HUES48 (cell line): ENCODE results near the gene ZNF202.
"Not testable (repeated sequence)": the region's sequence is repeated elsewhere in the genome, so short reads cannot be mapped to it uniquely, and the experiment has no call there.

Source experiments
- H3K27ac ChIP-seq: one replicate; pipeline ENCODE4 v1.7.0; 2013; ENCODE audit warnings: low read depth, low read length, inconsistent platforms
- H3K27me3 ChIP-seq: 2 replicates; pipeline ENCODE4 v1.6.1; 2013; ENCODE audit warnings: mild to moderate bottlenecking, low read length; ENCODE audit not compliant: control insufficient read depth, insufficient read depth
- H3K36me3 ChIP-seq: 2 replicates; pipeline ENCODE4 v1.6.1; 2013; ENCODE audit warnings: low read length; ENCODE audit not compliant: control insufficient read depth, insufficient read depth
- H3K4me1 ChIP-seq: 2 replicates; pipeline ENCODE4 v1.6.1; 2013; ENCODE audit warnings: mild to moderate bottlenecking, low read length; ENCODE audit not compliant: control insufficient read depth, insufficient read depth
- H3K4me3 ChIP-seq: 2 replicates; pipeline ENCODE4 v1.5.1; 2013; ENCODE audit warnings: mild to moderate bottlenecking, low read depth, low read length
- H3K9ac ChIP-seq: 2 replicates; pipeline ENCODE4 v1.6.1; 2013; ENCODE audit warnings: mild to moderate bottlenecking, low read depth, low read length, moderate library complexity
- H3K9me3 ChIP-seq: 2 replicates; pipeline ENCODE4 v1.6.1; 2013; ENCODE audit warnings: low read length; ENCODE audit not compliant: control insufficient read depth, insufficient read depth

Gene ZNF202

DNA sequence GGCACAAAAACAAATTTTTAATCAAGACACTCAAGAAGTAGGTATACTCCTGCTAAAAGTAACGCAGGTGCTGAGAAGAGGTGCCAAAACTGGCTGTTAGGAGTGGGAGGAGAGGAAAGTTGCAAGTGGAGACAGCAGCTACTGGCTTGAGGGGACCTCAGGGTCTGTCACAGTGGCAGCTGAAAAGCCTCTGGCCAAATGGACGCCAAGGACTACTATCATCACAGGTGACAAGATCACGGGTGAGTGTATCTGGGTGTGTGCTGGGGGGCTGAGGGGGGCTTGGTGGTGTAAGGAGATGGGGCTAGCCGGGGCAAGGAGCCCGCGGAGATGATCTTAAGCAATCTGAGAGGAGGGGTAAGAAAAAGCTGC, 687 bp downstream of the ZNF202 start:
- Histone ChIP-seq H3K36me3 (peaks cover 44% of the 10 kb centered on the region), H3K27ac (peak overlapping the region; percentile 98), H3K9ac (peak overlapping the region; percentile 49; the same call in 1 of the 2 replicates), H3K4me3 (peak overlapping the region; percentile 76), H3K9me3 (peaks cover 22% of the 10 kb centered on the region), H3K27me3 (no peaks in the 10 kb centered on the region), H3K4me1 (peaks cover 37% of the 10 kb centered on the region)

- Histone ChIP-seq H3K36me3 (peaks cover 68% of the 10 kb centered on the region), H3K4me3 (no peak overlapping the region), H3K9ac (no peak overlapping the region), H3K27me3 (no peaks in the 10 kb centered on the region), H3K9me3 (peaks cover 22% of the 10 kb centered on the region), H3K4me1 (peaks cover 16% of the 10 kb centered on the region), H3K27ac (no peak overlapping the region)
Observed at GRCh38 chr11:123738374-123738773, 3.1 kb downstream of the ZNF202 start.

- Histone ChIP-seq H3K4me3 (no peak overlapping the region), H3K27me3 (no peaks in the 10 kb centered on the region), H3K9ac (no peak overlapping the region), H3K36me3 (peaks cover 81% of the 10 kb centered on the region), H3K9me3 (peaks cover 22% of the 10 kb centered on the region), H3K4me1 (peaks cover 11% of the 10 kb centered on the region; the same call in 1 of the 2 replicates), H3K27ac (no peak overlapping the region)
Observed at GRCh38 chr11:123736769-123737168, 4.7 kb downstream of the ZNF202 start.

- H3K4me3 ChIP-seq: no peak overlapping the region
- H3K9me3 ChIP-seq: 0 out of 2 replicates have a peak, but pooled peaks cover 3% of the 10 kb centered on the region
- no peak overlapping the region for H3K9ac ChIP-seq
- peaks cover 96% of the 10 kb centered on the region for H3K36me3 ChIP-seq
- H3K27ac ChIP-seq: no peak overlapping the region
- H3K27me3 ChIP-seq: no peaks in the 10 kb centered on the region
- no peaks in the 10 kb centered on the region for H3K4me1 ChIP-seq
Observed at GRCh38 chr11:123729602-123730001, 11.9 kb downstream of the ZNF202 start.

DNA sequence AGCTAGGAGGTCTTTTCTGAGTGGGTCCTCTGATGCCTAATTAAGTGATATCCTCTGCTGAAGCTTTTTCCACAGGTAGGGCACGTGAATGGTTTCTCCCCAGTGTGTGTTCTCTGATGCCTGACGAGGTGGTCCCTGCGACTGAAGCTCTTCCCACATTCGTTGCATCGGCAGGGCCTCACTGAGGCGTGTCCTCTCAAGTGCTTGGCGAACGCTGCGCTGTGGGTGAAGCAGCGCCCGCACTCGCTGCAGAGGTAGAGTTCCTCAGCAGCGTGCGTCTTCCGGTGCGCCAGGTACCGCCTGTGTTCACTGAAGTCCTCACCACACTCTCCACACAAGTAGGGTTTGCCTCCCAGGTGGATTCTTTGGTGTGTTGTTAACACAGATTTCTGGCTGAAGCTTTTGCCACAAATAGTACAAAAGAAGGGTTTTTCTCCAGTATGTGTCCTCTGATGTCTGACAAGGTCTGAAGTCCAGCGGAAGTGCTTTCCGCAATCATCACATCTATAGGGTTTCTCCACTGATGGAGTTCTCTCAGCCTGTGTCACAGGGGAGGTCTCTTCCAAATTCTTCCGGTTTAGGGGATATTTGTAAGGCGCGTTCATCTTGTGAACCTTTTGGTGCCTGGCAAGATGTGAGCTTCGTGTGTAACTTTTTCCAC, 15.3 kb downstream of the ZNF202 start:
- Histone ChIP-seq H3K36me3 (peaks cover 80% of the 10 kb centered on the region), H3K27ac (no peak overlapping the region)

GRCh38 chr11:123719452-123719851, 22.0 kb downstream of the ZNF202 start:
- no peak overlapping the region for H3K27ac ChIP-seq
- H3K9ac ChIP-seq: no peak overlapping the region
- no peaks in the 10 kb centered on the region for H3K27me3 ChIP-seq
- no peaks in the 10 kb centered on the region for H3K4me1 ChIP-seq
- H3K4me3 ChIP-seq: no peak overlapping the region
- peaks cover 14% of the 10 kb centered on the region for H3K36me3 ChIP-seq
- no peaks in the 10 kb centered on the region for H3K9me3 ChIP-seq

More for the DNA sequence above, 15.3 kb downstream of the ZNF202 start:
- H3K27me3 ChIP-seq: no peaks in the 10 kb centered on the region
- H3K4me3 ChIP-seq: no peak overlapping the region
- H3K9ac ChIP-seq: no peak overlapping the region
- 0 out of 2 replicates have a peak, but pooled peaks cover 3% of the 10 kb centered on the region for H3K9me3 ChIP-seq
- H3K4me1 ChIP-seq: no peaks in the 10 kb centered on the region

- Histone ChIP-seq H3K4me3 (no peak overlapping the region), H3K9me3 (no peaks in the 10 kb centered on the region), H3K36me3 (peaks cover 4% of the 10 kb centered on the region; the same call in 1 of the 2 replicates), H3K27me3 (no peaks in the 10 kb centered on the region), H3K27ac (no peak overlapping the region), H3K9ac (no peak overlapping the region), H3K4me1 (no peaks in the 10 kb centered on the region)
Observed at GRCh38 chr11:123718469-123718868, 23.0 kb downstream of the ZNF202 start.

GRCh38 chr11:123718063-123718462, 23.4 kb downstream of the ZNF202 start:
- no peak overlapping the region for H3K9ac ChIP-seq
- H3K4me3 ChIP-seq: no peak overlapping the region
- H3K36me3 ChIP-seq: no peaks in the 10 kb centered on the region
- H3K4me1 ChIP-seq: no peaks in the 10 kb centered on the region
- H3K27ac ChIP-seq: no peak overlapping the region
- H3K9me3 ChIP-seq: no peaks in the 10 kb centered on the region
- H3K27me3 ChIP-seq: no peaks in the 10 kb centered on the region

GRCh38 chr11:123712627-123713026, 28.8 kb downstream of the ZNF202 start:
- H3K36me3 ChIP-seq, H3K27me3 ChIP-seq, H3K9ac ChIP-seq, H3K9me3 ChIP-seq, H3K27ac ChIP-seq, H3K4me1 ChIP-seq, H3K4me3 ChIP-seq: not testable (repeated sequence)

DNA sequence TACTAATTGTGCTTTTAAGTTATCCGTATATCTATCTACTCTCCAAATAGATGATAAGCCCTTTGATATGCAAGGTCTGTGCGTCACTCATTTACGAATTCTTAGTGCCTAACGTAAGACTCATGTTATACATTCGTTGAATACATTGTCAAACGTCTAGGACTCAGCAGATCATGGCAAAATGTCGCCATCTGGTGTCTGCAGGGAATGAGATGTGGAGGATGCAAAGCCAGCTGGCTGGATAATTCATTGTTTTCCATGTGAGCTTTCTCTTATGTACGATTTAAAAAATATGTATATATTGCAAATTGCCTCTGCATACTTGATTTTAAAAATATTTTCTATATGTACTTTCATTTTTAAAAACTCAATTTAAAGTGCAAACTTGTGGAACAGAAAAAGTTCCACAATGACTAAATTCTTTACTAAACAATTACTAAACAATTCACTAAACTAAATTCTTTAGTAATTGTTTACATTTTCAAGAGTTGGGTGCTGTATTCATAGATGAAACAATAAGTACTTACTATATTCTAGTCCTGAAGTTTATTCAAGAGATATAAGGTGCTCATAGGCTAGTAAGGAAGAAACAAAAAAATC, 33.8 kb downstream of the ZNF202 start:
- no peak overlapping the region for H3K4me3 ChIP-seq
- H3K36me3 ChIP-seq: no peaks in the 10 kb centered on the region
- no peak overlapping the region for H3K9ac ChIP-seq
- no peak overlapping the region for H3K27ac ChIP-seq
- H3K9me3 ChIP-seq: no peaks in the 10 kb centered on the region
- H3K27me3 ChIP-seq: no peaks in the 10 kb centered on the region
- H3K4me1 ChIP-seq: 0 out of 2 replicates have a peak, but pooled peaks cover 3% of the 10 kb centered on the region

DNA sequence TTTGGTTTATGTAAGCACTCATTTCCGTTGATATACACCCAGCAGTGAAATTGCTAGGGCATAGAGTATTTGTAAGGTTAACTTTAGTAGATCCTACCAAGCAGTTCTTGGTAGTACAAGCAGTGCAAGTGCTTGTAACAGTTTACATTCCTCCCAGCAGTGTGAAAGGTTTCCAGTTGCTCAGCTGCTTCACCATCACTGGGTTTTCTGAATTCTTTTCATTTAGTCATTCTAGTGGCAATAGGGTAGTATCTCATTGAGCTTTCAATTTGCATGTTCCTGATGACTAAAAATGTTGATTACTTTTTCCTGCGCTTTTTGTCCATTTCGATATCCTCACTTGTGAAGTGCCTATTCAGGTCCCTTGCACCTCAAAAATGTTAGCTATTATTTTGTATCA, 34.3 kb downstream of the ZNF202 start:
- H3K36me3 ChIP-seq: no peaks in the 10 kb centered on the region
- H3K9ac ChIP-seq: no peak overlapping the region
- 0 out of 2 replicates have a peak, but pooled peaks cover 3% of the 10 kb centered on the region for H3K4me1 ChIP-seq
- H3K4me3 ChIP-seq: no peak overlapping the region
- H3K27me3 ChIP-seq: no peaks in the 10 kb centered on the region
- H3K27ac ChIP-seq: no peak overlapping the region
- H3K9me3 ChIP-seq: no peaks in the 10 kb centered on the region
